ENCODE data around the gene SMARCD2.
"Not testable (repeated sequence)": the region's sequence is repeated elsewhere in the genome, so short reads cannot be mapped to it uniquely, and the experiment has no call there.

Gene SMARCD2

DNA sequence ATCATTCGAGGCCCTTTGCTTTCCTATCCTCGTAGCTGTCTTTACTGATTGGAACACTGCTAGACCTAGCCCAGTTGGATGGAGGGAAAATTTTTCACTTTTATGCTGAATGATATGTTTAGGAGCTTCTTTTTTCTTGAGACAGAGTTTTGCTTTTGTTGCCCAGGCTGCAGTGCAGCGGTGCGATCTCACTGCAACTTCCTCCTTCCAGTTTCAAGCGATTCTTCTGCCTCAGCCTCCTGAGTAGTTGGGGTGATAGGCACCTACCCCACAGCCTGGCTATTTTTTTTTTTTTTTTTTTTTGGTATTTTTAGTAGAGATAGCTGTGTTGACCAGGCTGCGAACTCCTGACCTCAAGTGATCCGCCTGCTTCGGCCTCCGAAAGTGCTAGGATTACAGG lies 32.5 kb downstream of the SMARCD2 start:
- no peak overlapping the region for H3K4me3 ChIP-seq (replicated peaks; ENCODE audit: low read depth, low read length)
- TF ChIP-seq, protein P1, sequence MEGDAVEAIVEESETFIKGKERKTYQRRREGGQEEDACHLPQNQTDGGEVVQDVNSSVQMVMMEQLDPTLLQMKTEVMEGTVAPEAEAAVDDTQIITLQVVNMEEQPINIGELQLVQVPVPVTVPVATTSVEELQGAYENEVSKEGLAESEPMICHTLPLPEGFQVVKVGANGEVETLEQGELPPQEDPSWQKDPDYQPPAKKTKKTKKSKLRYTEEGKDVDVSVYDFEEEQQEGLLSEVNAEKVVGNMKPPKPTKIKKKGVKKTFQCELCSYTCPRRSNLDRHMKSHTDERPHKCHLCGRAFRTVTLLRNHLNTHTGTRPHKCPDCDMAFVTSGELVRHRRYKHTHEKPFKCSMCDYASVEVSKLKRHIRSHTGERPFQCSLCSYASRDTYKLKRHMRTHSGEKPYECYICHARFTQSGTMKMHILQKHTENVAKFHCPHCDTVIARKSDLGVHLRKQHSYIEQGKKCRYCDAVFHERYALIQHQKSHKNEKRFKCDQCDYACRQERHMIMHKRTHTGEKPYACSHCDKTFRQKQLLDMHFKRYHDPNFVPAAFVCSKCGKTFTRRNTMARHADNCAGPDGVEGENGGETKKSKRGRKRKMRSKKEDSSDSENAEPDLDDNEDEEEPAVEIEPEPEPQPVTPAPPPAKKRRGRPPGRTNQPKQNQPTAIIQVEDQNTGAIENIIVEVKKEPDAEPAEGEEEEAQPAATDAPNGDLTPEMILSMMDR (IDR thresholded peaks at IDR 0.05; ENCODE audit: low read depth, low read length, missing control alignments): no peak
- no peak for DNase-seq (ENCODE audit: extremely low read depth, low read depth)

DNA sequence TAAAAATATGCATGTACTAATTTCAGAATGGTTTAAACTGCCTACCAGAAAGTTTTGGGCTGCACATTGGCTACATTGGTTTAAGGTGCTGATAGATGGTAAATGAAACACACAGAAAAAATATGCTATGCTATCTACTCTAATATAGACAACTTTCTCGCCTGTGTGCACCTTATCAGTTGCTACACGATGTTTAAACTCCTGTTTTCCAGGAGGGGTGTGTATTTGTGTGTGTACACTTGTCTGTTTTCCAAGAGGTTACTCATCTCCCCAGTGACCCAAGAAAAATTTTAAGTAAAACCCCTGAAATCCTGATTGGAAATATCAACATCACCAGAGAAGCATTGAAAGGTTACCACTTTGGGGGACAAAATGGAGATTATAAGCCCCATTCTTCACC lies 36.9 kb downstream of the SMARCD2 start:
- no peak overlapping the region for H3K4me3 ChIP-seq (replicated peaks; ENCODE audit: low read depth, low read length)
- TF ChIP-seq, protein P1 (IDR thresholded peaks at IDR 0.05; ENCODE audit: low read depth, low read length, missing control alignments): no peak
- DNase-seq (ENCODE audit: extremely low read depth, low read depth): no peak

DNA sequence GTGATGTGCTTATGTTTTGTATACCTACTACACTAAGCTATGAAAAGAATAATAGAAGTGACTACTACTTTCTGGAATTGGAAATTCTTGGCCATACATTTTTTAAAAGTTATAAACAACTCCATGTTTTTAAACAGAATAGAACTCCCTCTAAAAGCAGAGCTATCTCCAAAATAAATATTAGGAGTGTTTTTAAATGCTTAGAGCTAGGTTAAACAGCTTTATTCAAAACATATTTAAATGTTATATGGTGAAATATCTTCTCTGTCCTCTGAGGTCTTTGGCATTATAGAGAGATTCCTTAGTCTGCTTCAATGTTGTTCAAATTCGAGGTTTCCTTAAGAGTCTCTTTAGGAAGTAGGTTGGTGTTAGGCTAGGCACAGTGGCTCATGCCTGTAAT lies 38.2 kb downstream of the SMARCD2 start:
- TF ChIP-seq, protein P1 (IDR thresholded peaks at IDR 0.05; ENCODE audit: low read depth, low read length, missing control alignments): no peak
- H3K4me3 ChIP-seq (replicated peaks; ENCODE audit: low read depth, low read length): no peak overlapping the region
- DNase-seq (ENCODE audit: extremely low read depth, low read depth): no peak

DNA sequence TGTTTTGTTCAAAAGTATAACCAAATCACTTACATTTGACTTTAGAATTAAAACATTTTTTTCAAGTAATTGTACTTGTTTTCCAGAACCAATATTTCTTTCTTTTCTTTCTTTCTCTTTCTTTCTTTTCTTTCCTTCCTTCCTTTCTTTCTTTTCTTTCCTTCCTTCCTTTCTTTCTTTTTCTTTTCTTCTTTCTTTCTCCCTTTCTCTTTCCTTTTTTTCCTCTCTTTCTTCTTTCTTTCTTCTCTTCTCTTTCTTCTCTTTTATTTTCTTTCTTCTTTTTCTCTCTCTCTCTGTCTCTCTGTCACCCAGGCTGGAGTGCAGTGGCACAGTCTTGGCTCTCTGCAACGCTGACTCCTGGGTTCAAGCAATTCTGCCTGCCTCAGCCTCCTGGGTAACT lies 41.7 kb downstream of the SMARCD2 start:
- H3K4me3 ChIP-seq (replicated peaks; ENCODE audit: low read depth, low read length): no peak overlapping the region
- DNase-seq (ENCODE audit: extremely low read depth, low read depth): no peak
- TF ChIP-seq, protein P1 (IDR thresholded peaks at IDR 0.05; ENCODE audit: low read depth, low read length, missing control alignments): no peak

DNA sequence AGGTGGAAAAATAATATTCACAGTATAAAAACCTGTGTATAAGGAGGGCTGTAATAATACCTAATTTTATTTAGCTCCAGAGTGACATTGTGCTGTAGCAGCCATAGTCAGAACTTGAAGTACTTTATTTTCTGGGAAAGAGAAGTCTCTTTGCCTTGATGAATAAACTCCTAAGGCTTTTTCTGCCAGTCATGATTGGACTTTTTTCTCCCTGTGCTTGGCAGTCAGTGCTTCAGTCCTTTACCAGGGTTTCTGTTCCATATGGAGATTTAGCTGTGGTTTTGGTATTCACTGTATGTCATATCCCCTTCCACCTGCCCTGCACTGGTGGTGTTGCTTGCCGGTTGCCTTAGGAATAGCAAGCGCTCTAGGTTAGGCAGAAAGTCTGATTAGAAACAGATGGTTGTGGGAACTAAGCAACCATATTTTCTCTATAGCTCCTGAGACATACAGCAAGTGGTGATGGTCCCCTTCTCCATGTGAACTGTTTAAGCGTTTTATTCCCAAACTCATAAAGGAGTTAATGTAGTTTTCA lies 43.8 kb downstream of the SMARCD2 start:
- peak; percentile 60 for DNase-seq (ENCODE audit: extremely low read depth, low read depth)
- TF ChIP-seq, protein P1 (IDR thresholded peaks at IDR 0.05; ENCODE audit: low read depth, low read length, missing control alignments): no peak
- H3K4me3 ChIP-seq (replicated peaks; ENCODE audit: low read depth, low read length): no peak overlapping the region

DNA sequence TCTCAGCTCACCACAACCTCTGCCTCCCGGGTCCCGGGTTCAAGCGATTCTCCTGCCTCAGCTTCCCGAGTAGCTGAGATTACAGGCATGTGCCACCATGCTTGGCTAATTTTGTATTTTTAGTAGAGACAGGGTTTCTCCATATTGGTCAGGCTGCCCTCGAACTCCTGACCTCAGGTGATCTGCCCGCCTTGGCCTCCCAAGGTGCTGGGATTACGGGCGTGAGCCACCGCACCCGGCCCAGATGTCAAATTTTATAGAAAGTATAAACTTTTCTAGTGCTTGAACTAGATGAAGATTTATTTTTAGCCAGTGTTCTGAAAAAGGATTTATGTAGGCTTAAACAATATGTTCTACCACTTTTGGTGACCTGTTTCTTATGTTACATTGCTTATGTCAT lies 46.1 kb downstream of the SMARCD2 start:
- not testable (repeated sequence) for H3K4me3 ChIP-seq (replicated peaks; ENCODE audit: low read depth, low read length); DNase-seq (ENCODE audit: extremely low read depth, low read depth)

DNA sequence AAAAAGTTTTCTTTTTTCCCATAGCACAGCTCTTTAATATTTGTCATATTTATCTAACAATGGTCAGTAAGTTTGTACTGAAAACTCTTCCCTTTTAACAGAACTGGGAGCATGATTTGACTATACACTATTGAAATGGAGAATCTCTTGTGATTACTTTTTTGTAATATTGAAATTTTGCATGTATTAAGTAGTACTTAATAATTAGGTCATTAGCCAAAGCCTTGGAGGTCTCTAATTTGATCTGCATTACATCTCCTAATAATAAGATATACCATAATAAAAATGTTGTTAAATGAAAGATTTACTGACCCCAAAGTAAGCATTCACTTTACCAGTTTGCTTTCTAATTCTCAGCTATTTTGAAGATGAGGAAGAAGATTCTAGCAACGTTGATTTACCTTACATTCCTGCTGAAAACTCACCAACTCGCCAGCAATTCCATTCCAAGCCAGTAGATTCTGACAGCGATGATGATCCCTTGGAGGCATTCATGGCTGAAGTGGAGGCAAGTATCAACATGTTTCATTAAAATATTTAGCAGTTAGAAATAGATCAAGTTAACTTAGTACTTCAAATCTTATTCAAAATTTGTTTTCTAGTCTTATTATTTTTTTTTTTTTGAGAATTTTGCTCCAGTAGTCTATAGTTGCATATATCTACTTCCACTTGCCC lies 50.3 kb downstream of the SMARCD2 start:
- no peak overlapping the region for H3K4me3 ChIP-seq (replicated peaks; ENCODE audit: low read depth, low read length)
- no peak for DNase-seq (ENCODE audit: extremely low read depth, low read depth)
- TF ChIP-seq, protein P1 (IDR thresholded peaks at IDR 0.05; ENCODE audit: low read depth, low read length, missing control alignments): no peak
